ENCODE data around the gene MYO15B. TPM values are rescaled to one million over a fixed set of nuclear protein-coding genes. Genes with fewer than 3 reads are reported as not detected.

The MYO15B gene
- total and polyA plus RNA-seq, 2 donors (not counting 1 experiment from before 2014, with no cell fraction given): 452 to 1,019 TPM

- Mint-ChIP-seq H3K4me3 (no peak overlapping the region), H3K4me1 (no peaks in the 10 kb centered on the region), H3K27me3 (no peaks in the 10 kb centered on the region), H3K9me3 (ENCODE audit: insufficient read depth) (no peaks in the 10 kb centered on the region), H3K27ac (no peak overlapping the region)
- Histone ChIP-seq H2AFZ (ENCODE audit: insufficient read depth, low read depth, low read length, poor library complexity, severe bottlenecking) (no peak overlapping the region), H4K20me1 (ENCODE audit: control insufficient read depth, insufficient read depth, low read length, poor library complexity, severe bottlenecking) (no peaks in the 10 kb centered on the region), H3K9ac (ENCODE audit: low read length) (no peak overlapping the region), H3K4me2 (replicated peaks; ENCODE audit: low read depth, low read length, poor library complexity, severe bottlenecking) (no peak overlapping the region), H3K9me3 (ENCODE audit: control extremely low read depth in 1 of 3, control insufficient read depth in 2 of 3, insufficient read depth in 1 of 3, low read length in 2 of 3) (no peaks in the 10 kb centered on the region), H3K36me3 (replicated peaks in 1 of 2; ENCODE audit: control extremely low read depth in 1 of 2, control insufficient read depth in 1 of 2, extremely low read depth in 1 of 2, insufficient read depth in 2 of 2, low read length in 1 of 2) (peaks cover 1 to 77% of the 10 kb centered on the region in 2 experiments), H3K27me3 (replicated peaks in 1 of 4; ENCODE audit: control extremely low read depth in 1 of 4, control insufficient read depth in 3 of 4, insufficient read depth in 4 of 4, low read length in 3 of 4) (no peaks in the 10 kb centered on the region), H3K27ac (ENCODE audit: low read length in 2 of 2) (no peak overlapping the region), H3K4me1 (ENCODE audit: control insufficient read depth in 2 of 2, insufficient read depth in 2 of 2, low read length in 2 of 2) (no peaks in the 10 kb centered on the region), H3K79me2 (ENCODE audit: control insufficient read depth, insufficient read depth, low read length) (no peaks in the 10 kb centered on the region), H3K4me3 (ENCODE audit: control extremely low read depth in 1 of 5, extremely low read depth in 1 of 5, insufficient read depth in 1 of 5, low read depth in 2 of 5, low read length in 4 of 5) (no peak overlapping the region)
- TF ChIP-seq EZH2 (IDR thresholded peaks at IDR 0.05; ENCODE audit: borderline replicate concordance, insufficient read depth, low read depth, low read length, poor library complexity, severe bottlenecking) (no peak), CTCF (IDR thresholded peaks at IDR 0.05) (no peak)
- no peak for ATAC-seq (ENCODE audit: low read depth)
- ChIA-PET CTCF (interaction anchor here (1.2 to 2.0 kb wide), 2 partner anchors 16 to 136 kb away, joined by 4 to 9 read pairs; partner anchors contain the start of gene SMIM5), POLR2A (no interaction called here)
- WGBS (ENCODE audit: insufficient coverage): 91% methylated on average over 24 of the region's 24 CpGs
- no peak for DNase-seq
- intact Hi-C loops (cut with micrococcal nuclease): no loop called here
Measured at GRCh38 chr17:75616521-75617122, 29.0 kb downstream of the MYO15B start.

GRCh38 chr17:75617218-75617617 is 29.6 kb downstream of the MYO15B start:
- ChIA-PET POLR2A (no interaction called here), CTCF (interaction anchor here (0.6 to 2.0 kb wide), 3 partner anchors 16 to 136 kb away, joined by 3 to 9 read pairs (median 4); partner anchors contain the start of gene SMIM5)
- ATAC-seq (ENCODE audit: low read depth): no peak
- no peaks in the 10 kb centered on the region for H4K20me1 ChIP-seq (ENCODE audit: control insufficient read depth, insufficient read depth, low read length, poor library complexity, severe bottlenecking)
- no peak overlapping the region for H3K4me3 Mint-ChIP-seq
- H3K27ac Mint-ChIP-seq: no peak overlapping the region
- no peaks in the 10 kb centered on the region for H3K9me3 Mint-ChIP-seq (ENCODE audit: insufficient read depth)
- DNase-seq: no peak
- no peaks in the 10 kb centered on the region for H3K4me1 ChIP-seq (ENCODE audit: control insufficient read depth in 2 of 2, insufficient read depth in 2 of 2, low read length in 2 of 2)
- no peaks in the 10 kb centered on the region for H3K9me3 ChIP-seq (ENCODE audit: control extremely low read depth in 1 of 3, control insufficient read depth in 2 of 3, insufficient read depth in 1 of 3, low read length in 2 of 3)
- no peak overlapping the region for H3K4me2 ChIP-seq (replicated peaks; ENCODE audit: low read depth, low read length, poor library complexity, severe bottlenecking)
- H3K27me3 Mint-ChIP-seq: no peaks in the 10 kb centered on the region
- intact Hi-C loops (cut with micrococcal nuclease): no loop called here
- WGBS (ENCODE audit: insufficient coverage): 94% methylated on average over 16 of the region's 16 CpGs
- no peak overlapping the region for H3K4me3 ChIP-seq (ENCODE audit: control extremely low read depth in 1 of 5, extremely low read depth in 1 of 5, insufficient read depth in 1 of 5, low read depth in 2 of 5, low read length in 4 of 5)
- H3K79me2 ChIP-seq (ENCODE audit: control insufficient read depth, insufficient read depth, low read length): no peaks in the 10 kb centered on the region
- H3K36me3 ChIP-seq (replicated peaks in 1 of 2; ENCODE audit: control extremely low read depth in 1 of 2, control insufficient read depth in 1 of 2, extremely low read depth in 1 of 2, insufficient read depth in 2 of 2, low read length in 1 of 2): peaks cover 0 to 76% of the 10 kb centered on the region in 2 experiments
- no peak overlapping the region for H2AFZ ChIP-seq (ENCODE audit: insufficient read depth, low read depth, low read length, poor library complexity, severe bottlenecking)
- no peak overlapping the region for H3K27ac ChIP-seq (ENCODE audit: low read length in 2 of 2)
- H3K4me1 Mint-ChIP-seq: no peaks in the 10 kb centered on the region
- no peak overlapping the region for H3K9ac ChIP-seq (ENCODE audit: low read length)
- no peak for TF ChIP-seq CTCF (IDR thresholded peaks at IDR 0.05)
- no peak for TF ChIP-seq EZH2 (IDR thresholded peaks at IDR 0.05; ENCODE audit: borderline replicate concordance, insufficient read depth, low read depth, low read length, poor library complexity, severe bottlenecking)
- no peaks in the 10 kb centered on the region for H3K27me3 ChIP-seq (replicated peaks in 1 of 4; ENCODE audit: control extremely low read depth in 1 of 4, control insufficient read depth in 3 of 4, insufficient read depth in 4 of 4, low read length in 3 of 4)
